ENCODE measurements around the gene RHD. TPM values are rescaled to one million over a fixed set of nuclear protein-coding genes. Genes with fewer than 3 reads are reported as not detected.
"Not testable (repeated sequence)": the region's sequence is repeated elsewhere in the genome, so short reads cannot be mapped to it uniquely, and the experiment has no call there.

The RHD gene
- total and polyA plus RNA-seq, 3 donors from 2014 or later = 0.34 to 0.50 (median 0.47) TPM

GRCh38 chr1:25253911-25254310 is 18.4 kb upstream of the RHD start:
- WGBS, 2 donors = 90% methylated on average over 2 of the region's 2 CpGs

GRCh38 chr1:25255706-25256577 is 16.4 kb upstream of the RHD start:
- Histone ChIP-seq H3K4me1 (no peaks in the 10 kb centered on the region), H3K4me3 (no peak overlapping the region), H3K36me3 (ENCODE audit: low read depth, missing control alignments) (no peaks in the 10 kb centered on the region), H3K27me3 (no peaks in the 10 kb centered on the region), H3K27ac (no peak overlapping the region), H3K9me3 (no peaks in the 10 kb centered on the region)
- WGBS, 2 donors = 84 to 86% methylated on average over 17 to 18 of the region's 18 CpGs
- no peak for DNase-seq
- TF ChIP-seq POLR2A (IDR thresholded peaks at IDR 0.05) (no peak), CTCF (IDR thresholded peaks at IDR 0.05) (no peak)
- intact Hi-C loops (cut with DNase I; ENCODE audit: low total_unique reads) = no loop called here

More at GRCh38 chr1:25253911-25254310, 18.4 kb upstream of the RHD start:
- H3K27me3 ChIP-seq = no peaks in the 10 kb centered on the region
- H3K4me3 ChIP-seq = no peak overlapping the region
- no peaks in the 10 kb centered on the region for H3K4me1 ChIP-seq
- TF ChIP-seq CTCF (IDR thresholded peaks at IDR 0.05) (no peak), POLR2A (IDR thresholded peaks at IDR 0.05) (no peak)
- no peaks in the 10 kb centered on the region for H3K36me3 ChIP-seq (ENCODE audit: low read depth, missing control alignments)
- no peak overlapping the region for H3K27ac ChIP-seq
- H3K9me3 ChIP-seq = no peaks in the 10 kb centered on the region
- intact Hi-C loops (cut with DNase I; ENCODE audit: low total_unique reads) = no loop called here
- no peak for DNase-seq

- 95% methylated on average over 5 of the region's 5 CpGs for WGBS, 2 donors
- no peak for DNase-seq
- intact Hi-C loops (cut with DNase I; ENCODE audit: low total_unique reads) = no loop called here
- Histone ChIP-seq H3K27me3 (no peaks in the 10 kb centered on the region), H3K9me3 (no peaks in the 10 kb centered on the region), H3K36me3 (ENCODE audit: low read depth, missing control alignments) (no peaks in the 10 kb centered on the region), H3K4me1 (no peaks in the 10 kb centered on the region), H3K4me3 (no peak overlapping the region), H3K27ac (no peak overlapping the region)
- TF ChIP-seq CTCF (IDR thresholded peaks at IDR 0.05) (no peak), POLR2A (IDR thresholded peaks at IDR 0.05) (no peak)
Observed at GRCh38 chr1:25256578-25256965, 15.7 kb upstream of the RHD start.

GRCh38 chr1:25257196-25257595 is 15.1 kb upstream of the RHD start:
- Histone ChIP-seq H3K9me3 (no peaks in the 10 kb centered on the region), H3K4me1 (no peaks in the 10 kb centered on the region), H3K36me3 (ENCODE audit: low read depth, missing control alignments) (no peaks in the 10 kb centered on the region), H3K27ac (no peak overlapping the region), H3K4me3 (no peak overlapping the region), H3K27me3 (no peaks in the 10 kb centered on the region)
- intact Hi-C loops (cut with DNase I; ENCODE audit: low total_unique reads) = no loop called here
- WGBS, 2 donors = 84 to 96% methylated on average over 1 of the region's 1 CpG
- TF ChIP-seq POLR2A (IDR thresholded peaks at IDR 0.05) (no peak), CTCF (IDR thresholded peaks at IDR 0.05) (no peak)
- DNase-seq = no peak

- H3K9me3 ChIP-seq; H3K27me3 ChIP-seq; H3K4me1 ChIP-seq; H3K36me3 ChIP-seq (ENCODE audit: low read depth, missing control alignments); intact Hi-C loops (cut with DNase I; ENCODE audit: low total_unique reads); H3K4me3 ChIP-seq; DNase-seq; H3K27ac ChIP-seq: not testable (repeated sequence)
- WGBS, 2 donors = 69 to 77% methylated on average over 7 of the region's 7 CpGs
Observed at GRCh38 chr1:25259813-25260212, 12.5 kb upstream of the RHD start.

GRCh38 chr1:25260336-25260735 is 12.0 kb upstream of the RHD start:
- H3K36me3 ChIP-seq (ENCODE audit: low read depth, missing control alignments); H3K4me1 ChIP-seq; H3K27ac ChIP-seq; H3K27me3 ChIP-seq; DNase-seq; intact Hi-C loops (cut with DNase I; ENCODE audit: low total_unique reads); H3K4me3 ChIP-seq; H3K9me3 ChIP-seq: not testable (repeated sequence)
- 82 to 95% methylated on average over 3 of the region's 3 CpGs for WGBS, 2 donors

GRCh38 chr1:25266554-25267287 is 5.6 kb upstream of the RHD start:
- H3K9me3 ChIP-seq; H3K36me3 ChIP-seq (ENCODE audit: low read depth, missing control alignments); H3K4me1 ChIP-seq; H3K27me3 ChIP-seq; H3K27ac ChIP-seq; intact Hi-C loops (cut with DNase I; ENCODE audit: low total_unique reads): not testable (repeated sequence)
- 1 to 4% methylated on average over 9 to 13 of the region's 45 CpGs for WGBS, 2 donors
- peak overlapping the region; percentile 62 to 67 for H3K4me3 ChIP-seq
- peak; percentile 49 for DNase-seq

Measured in testis (tissue), 3 donors.